HG03103 (cell line): ENCODE data around the gene DNAJC12.
"Not testable (repeated sequence)": the region's sequence is repeated elsewhere in the genome, so short reads cannot be mapped to it uniquely, and the experiment has no call there.

ENCODE experiments used
- ATAC-seq: cut with Tn5 transposase; IDR thresholded peaks from one replicate; pipeline ENCODE4 v1.9.1; 2021; ENCODE audit warnings: low read depth; ENCODE audit not compliant: unreplicated experiment

DNAJC12 gene

DNA sequence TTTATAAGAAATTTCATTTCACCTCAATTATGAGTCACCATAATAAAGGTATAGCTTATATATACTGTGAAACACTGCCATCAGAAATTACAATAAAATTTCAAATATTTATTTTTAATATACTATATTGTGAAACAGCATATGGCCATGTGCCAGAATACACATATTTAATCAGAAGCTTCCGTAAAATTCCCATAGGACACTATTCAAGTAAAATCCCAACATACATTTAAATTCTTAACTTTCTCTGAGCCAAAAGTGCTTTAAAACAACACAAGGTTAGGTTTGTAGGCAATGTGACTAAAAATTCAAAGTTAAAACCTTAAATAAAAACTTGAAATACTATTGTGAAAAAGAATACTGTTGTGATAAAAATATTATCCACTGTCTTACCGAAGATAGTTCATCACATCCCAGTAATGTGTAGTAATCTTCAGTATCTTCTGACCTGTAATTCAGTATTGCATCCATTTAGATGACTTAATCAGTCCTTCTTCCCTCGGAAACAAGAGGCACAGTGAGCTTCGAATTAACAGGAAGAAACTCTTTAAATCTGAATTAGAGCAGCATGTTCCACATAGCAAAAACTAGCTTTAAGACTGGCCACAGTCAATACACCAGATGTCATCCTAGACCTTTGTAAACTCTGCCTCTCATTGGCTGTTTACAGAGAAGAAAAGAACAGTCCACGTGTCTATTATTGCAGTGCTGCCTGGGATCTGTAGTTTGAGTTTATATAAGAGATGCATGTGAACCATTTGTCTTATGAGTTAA, at the start of gene DNAJC12:
DNAJC12 (minus strand) TSS at position 648 of the 774 bp plus-strand sequence; CDS start at position 471, 177 bp downstream.
- peak; percentile 80 for ATAC-seq

DNA sequence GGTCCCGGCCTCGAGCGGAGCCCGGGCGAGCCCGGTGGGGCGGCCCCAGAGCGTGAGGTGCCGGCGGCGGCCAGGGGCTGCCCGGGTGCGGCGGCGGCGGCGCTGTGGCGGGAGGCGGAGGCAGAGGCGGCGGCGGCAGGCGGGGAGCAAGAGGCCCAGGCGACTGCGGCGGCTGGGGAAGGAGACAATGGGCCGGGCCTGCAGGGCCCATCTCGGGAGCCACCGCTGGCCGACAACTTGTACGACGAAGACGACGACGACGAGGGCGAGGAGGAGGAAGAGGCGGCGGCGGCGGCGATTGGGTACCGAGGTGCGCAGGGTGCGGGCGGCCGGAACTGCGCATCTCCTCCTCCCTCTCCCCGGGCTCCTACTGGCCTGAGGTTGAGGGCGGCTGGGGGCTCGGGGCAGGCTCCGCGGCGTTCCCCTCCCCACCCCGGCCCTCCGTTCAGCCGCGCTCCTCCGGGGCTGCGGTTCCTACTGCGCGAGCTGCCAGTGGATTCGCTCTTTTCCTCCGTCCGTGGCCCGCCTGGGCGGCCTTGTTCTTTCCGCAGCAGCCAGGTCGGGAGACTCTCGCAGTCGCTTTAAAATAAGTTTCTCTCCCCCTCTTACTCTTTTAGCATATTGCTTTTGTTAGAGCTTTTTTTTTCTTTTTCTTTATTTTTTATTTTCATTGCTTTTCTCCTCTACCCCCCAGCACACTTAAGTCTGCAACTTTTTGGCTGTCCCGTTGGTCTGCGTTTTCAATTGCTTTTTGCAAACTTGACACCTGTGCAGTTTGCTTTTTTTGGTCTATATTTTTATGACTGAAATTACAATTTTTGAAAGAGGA, 47.1 kb upstream of the DNAJC12 start:
- peak; percentile 59 for ATAC-seq

DNA sequence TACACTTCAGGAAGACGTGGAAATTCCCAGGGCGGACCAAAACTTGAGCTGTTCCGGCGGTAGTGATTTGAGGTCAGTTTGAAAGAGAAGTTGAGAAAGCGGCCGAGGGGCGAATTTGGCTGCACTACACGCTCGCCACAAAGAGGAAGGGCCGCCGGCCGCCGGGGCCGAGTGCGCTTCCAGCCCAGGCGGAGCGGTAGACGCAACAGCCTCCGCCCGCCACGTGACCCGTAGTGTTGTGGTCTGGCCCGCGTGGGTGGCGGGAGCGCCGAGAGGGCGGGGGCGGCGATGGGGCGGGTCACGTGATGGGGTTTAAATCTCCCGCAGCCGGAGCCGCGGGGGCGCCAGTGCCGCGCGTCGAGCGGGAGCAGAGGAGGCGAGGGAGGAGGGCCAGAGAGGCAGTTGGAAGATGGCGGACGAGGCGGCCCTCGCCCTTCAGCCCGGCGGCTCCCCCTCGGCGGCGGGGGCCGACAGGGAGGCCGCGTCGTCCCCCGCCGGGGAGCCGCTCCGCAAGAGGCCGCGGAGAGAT, 46.4 kb upstream of the DNAJC12 start, which contains the start of gene SIRT1:
SIRT1 (plus strand) TSS at position 344 of the 529 bp plus-strand sequence; CDS start at position 410, 66 bp downstream.
- ATAC-seq, result peak; percentile 81

DNA sequence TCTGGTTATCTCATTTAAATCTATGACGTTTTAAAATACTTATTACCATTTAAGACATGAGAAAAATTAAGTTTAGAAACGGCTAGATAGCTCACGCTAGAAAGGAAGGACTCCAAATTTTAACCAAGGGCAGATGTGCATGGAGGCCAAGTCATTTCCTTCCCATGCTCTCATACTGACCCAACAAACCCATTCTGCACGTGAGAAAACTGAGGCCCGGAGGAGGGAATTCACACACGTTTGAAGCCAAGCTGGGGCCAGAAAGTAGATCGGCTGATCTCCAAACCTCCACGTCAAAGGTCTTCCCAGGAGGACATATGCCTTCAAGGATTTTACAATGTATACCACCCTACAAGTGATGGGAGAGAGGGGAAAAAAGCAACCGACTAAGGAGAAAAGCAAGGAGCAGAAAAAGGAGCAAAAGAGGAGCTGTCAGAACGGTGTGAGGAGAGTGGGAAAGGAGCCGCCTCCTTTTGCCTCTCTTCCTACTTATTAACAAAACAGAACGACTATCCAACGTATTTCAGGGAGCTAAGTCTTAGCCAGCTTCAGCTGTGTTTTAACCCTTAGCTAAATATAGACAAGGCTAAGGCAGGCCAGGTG, 45.8 kb upstream of the DNAJC12 start:
- no peak for ATAC-seq

DNA sequence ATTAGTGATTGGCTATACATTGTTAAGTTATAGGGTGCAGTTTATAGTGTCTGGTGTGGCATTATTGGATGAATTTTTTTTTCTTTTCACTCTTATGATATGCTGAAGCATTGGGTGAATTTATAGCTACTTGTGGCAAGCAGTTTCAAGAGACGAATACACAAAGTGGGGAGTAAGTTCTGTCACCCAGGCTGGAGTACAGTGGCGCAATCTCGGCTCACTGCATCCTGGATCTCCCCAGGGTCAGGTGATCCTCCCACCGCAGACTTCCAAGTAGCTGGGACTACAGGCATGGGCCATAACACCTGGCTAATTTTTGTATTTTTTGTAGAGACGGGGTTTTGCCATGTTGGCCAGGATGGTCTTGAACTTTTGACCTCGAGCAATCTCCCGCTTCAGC, 40.1 kb upstream of the DNAJC12 start:
- no peak for ATAC-seq

DNA sequence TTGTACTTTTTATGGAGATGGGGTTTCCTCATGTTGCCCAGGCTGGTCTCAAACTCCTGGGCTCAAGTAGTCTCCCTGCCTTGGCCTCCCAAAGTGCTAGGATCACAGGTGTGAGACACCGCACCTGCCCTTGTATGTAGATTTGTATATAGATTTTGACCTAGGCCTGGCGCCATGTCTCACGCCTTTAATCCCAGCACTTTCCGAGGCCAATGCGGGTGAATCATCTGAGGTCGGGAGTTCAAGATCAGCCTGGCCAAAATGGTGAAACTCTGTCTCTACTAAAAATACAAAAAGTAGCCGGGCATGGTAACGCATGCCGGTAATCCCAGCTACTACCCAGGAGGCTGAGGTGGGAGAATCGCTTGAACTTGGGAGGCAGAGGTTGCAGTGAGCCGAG, 39.4 kb upstream of the DNAJC12 start:
- not testable (repeated sequence) for ATAC-seq

DNA sequence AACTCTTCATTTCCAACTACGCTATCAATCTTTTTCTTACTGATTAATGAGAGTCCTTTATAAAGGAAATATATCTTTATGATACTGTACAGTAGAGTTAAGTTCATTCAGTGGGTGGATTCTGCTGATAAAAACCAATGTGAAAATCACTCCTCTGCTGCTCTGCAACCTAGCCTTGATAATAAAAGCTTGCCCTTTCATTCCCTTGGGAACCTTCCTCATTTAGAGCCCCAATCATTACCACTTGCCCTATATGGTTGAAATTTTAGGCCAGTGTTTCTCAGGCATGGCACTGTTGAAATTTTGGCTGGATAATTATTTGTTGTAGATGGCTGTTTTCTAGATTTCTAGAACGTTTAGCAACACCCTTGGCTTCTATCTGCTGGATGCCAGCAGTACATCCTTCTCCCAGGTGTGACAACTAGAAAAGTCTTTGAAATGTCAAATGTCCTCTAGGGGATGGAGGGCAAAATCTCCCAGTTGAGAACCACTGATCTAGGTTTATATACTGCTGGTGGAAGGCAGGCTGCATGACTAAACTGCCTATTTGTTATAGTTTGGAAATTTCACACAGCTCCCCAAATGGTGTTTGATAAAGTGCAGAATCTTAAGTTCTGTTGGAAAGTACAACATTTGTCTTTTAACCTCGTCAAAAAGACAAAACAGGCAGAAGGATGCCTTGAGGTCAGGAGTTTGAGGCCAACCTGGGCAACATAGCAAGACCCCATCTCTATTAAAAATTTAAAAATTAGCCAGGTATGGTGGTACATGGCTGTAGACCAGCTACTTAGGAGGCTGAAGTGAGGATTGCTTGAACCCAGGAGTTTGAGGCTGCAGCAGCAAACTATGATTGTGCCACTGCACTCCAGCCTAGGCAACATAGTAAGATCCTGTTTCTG, 37.6 kb upstream of the DNAJC12 start:
- ATAC-seq, result no peak

DNA sequence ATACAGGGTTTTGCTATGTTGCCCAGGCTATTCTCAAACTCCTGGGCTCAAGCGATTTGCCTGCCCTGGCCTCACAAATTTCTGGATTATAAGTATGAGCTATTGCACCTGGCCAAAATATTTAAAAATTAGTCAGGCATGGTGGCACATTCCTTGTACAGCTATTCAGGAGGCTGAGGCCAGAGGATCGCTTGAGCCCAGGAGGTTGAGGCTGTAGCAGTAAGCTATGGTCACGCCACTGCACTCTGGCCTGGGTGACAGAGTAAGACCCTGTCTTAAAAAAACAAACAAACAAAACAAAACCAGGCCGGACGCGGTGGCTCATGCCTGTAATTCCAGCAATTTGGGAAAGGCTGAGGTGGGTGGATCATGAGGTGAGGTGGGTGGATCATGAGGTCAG, 32.0 kb upstream of the DNAJC12 start:
- no peak for ATAC-seq

DNA sequence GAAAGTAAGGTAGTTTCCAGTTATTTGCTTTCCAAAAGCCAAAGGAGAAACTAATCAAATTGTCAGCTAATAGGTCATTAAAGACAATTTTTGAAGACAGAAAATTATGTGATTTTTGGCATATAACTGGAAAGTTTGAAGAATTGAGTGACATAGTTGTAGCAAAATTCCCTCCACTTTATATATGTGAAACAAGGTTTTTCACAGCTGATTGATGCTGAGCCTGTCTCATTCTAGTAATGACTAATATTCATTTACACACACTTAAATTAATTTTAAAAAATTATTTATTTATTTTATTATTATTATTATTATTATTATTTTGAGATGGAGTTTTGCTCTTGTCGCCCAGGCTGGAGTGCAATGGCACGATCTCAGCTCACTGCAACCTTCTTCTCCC, 30.1 kb upstream of the DNAJC12 start:
- no peak for ATAC-seq

DNA sequence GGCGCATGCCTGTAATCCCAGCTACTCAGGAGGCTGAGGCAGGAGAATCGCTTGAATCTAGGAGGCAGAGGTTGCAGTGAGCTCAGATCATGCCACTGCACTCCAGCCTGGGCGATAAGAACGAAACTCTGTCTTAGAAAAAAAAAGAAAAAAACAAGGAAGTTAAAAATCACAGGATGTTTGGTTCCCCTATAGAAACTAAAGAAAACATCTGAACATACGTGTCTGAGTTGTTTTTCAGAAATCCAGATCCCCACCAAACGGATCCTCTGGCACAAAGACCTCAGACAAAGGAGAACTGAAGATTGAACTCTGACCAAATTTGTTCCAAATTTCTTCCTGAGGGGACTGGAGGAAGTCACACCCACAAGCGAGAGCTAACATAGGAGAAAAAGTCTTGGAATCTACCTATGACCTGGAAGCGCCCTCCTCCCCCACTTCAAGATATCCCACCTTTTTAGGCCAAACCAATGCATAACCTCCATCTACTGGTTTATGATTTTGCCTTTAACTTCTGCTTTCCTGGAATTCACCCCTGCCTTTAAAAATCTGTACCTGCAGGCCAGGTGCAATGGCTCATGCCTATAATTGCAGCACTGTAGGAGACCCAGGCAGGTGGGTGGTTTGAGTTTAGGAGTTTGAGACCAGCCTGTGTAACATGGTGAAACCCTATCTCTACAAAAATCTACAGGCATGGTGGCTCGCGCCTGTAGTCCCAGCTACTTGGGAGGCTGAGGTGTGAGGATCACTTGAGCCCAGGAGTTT, 26.8 kb upstream of the DNAJC12 start:
- no peak for ATAC-seq

DNA sequence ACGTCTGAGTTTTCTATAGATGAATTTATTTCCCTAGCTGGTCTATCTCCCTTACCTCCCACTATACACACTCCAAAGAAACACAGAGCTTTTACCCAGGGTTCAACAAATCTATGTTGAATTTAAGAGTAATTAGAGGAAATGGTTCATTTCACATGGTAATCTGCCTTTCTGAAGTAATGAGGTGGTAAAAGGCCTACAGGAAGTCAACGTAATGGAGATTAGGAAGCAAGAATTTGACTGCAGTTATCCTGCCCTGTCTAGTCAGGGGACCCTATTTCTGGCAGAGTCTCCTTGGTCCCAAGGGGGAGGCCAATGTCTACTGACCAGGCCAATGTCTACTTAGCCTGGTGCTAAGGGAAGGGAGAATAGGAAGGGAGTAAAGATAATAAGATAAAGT, 25.1 kb upstream of the DNAJC12 start:
- ATAC-seq, result no peak

DNA sequence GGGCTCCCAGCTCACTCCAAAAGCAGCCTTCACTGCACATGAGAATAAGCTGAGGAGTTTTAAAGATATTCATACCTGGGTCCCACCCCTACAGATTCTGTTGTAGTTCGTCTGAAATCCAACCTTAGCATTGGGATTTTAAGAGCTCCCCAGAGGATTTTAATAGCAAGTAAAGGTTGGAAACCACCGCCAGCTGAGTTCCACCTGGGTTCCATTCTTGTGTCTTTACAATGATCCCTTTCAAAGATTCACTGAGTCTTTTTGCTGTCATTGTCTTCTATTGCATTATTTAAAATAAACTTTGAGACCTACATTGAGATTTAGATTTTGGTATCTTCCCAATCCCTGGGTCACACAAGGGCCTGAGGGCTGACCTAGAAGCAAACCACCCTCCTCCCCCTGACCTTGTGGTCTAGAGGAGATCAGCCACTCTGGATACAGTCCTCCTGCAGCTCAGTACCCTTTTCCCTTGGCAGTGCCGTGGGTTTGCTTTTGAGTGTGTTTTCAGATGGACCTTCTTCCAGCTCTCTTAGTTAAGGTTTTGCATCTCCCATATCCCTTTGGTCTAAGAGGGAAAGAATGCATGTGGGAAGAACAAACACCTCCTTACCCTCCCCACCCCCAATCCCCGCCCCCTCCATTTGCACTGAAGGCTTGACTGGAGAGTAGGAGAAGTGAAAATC, 23.9 kb upstream of the DNAJC12 start:
- ATAC-seq, result no peak

DNA sequence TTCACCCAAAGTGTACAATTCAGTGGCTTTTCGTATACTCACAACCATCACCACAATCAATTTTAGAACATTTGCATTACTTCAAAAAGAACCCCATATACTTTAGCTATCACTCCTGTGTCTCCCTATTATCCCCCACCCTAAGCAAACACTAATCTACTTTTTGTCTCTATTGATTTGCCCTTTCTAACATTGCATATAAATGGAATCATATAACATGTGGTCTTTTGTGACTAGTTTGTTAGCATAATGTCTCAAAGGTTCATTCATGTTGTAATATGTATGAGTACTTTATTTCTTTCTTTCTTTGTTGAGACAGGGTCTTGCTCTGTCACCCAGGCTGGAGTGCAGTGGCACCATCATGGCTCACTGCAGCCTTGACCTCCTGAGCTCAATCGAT, 21.0 kb upstream of the DNAJC12 start:
- ATAC-seq, result no peak

DNA sequence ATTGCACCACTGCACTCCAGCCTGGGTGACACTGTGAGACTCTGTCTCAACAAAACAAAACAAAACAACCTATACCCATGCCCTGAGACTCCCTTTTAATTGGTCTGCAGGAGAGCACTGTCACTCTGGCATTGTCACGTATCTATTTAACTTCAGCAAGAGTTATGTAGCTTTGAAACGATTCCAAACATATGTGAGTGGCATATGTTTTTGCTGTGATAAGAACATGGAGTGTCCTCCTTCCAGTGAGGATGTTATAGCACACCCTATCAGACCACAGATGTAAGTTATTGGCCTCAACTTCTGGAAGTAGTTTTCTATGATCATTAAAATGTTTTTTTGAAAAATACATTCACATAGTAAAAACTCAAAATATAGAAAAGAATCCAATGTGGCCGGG, 15.5 kb upstream of the DNAJC12 start:
- no peak for ATAC-seq

DNA sequence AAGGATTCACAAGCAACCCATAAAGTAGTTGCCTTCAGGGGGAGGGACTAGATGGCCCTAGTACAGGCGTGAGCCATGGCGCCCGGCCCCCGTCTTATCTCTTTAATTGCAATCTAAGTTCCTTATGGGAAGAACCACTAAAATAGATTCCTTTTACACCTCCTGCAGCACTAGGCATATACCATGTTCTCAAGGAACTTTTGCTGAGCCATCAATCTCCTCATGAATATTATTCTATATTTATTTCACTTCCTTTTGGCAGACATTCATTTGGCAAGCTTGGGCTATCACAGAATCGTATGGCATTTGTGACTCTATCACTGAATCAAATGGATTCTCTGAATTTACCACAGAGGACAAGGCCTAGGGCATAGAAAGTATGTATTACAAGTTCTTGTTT, 14.8 kb upstream of the DNAJC12 start:
- ATAC-seq, result no peak

DNA sequence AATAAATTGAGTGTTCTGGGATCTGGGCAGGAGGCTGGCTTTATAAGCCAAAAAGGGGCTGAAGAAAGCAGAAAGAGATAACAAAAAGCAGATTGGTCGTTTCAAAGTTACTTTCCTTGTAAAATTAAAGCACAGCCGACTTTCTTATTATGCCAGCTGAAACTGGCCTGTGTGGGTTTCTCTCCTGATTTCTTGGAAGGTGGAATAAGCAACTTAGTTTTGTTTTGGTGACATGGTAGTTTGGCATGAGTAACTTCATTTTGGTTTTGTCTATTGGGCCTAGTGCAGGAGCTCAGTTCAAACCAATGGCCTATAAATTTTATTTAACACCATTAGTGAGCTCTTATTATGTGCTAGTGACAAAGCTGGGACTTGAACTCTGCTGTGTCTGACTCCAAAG, 13.2 kb upstream of the DNAJC12 start:
- ATAC-seq, result no peak

DNA sequence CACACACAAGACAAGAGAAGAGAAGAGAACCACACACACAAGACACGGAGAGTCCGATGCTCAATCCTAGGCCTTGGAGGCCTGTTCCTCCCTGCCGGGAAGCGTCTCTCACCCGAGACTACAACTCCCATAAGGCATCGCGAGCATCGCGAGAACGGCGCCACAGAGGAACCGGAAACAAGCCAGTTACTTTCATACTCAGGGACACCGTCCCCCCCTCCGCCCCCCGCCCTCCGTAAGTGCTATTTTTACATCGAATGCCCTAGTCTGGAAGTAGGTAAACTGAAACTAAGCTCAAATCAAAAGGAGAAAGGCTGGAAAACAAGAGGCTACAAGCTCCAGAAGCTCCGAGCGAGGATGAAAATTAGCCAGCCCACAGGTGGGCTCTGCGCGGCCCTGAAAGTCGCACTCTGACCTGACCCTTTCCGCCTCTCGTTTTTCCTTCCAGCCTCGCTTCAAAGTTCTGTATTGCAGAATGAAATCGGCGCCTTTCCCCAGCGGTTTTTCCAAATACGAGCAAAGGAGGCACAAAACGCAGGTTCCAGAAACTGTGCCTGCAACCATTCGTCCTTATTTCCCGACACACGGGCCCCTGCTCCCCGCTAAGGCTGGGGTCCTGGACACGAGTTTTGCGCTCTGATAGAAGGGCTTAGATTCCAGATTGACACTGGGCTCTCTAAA, 11.5 kb upstream of the DNAJC12 start:
- peak; percentile 99 for ATAC-seq

DNA sequence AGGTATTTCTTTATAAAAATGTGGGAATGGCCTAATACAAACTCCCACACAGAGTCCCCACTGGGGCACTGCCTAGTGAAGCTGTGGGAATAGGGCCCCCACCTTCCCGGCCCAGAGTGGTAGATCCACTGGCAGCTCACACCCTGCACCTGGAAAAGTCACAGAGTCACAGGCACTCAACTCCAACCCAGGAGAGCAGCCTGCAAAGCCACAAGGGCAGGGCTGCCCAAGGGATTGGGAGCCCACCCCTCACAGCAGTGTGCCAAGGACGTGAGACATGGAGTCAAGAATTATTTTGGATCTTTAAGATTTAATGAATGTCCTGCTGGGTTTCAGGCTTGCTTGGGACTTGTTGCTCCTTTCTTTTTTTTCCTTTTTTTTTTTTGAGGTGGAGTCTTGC, 5.3 kb upstream of the DNAJC12 start:
- no peak for ATAC-seq
